GM12878 (cell line): ENCODE results near the gene CTSW. TPM values are rescaled to one million over a fixed set of nuclear protein-coding genes. Genes with fewer than 3 reads are reported as not detected.

Source experiments
- ASH2L ChIP-seq: fragments of 300-600, 200-600 bp; sonication (generic); IDR thresholded peaks from 2 replicates; pipeline ENCODE4 v1.6.1; 2017; ENCODE audit warnings: low read depth, mild to moderate bottlenecking, borderline replicate concordance
- BCL11A ChIP-seq: IDR thresholded peaks from 2 replicates; pipeline ENCODE4 v1.6.1; 2011; ENCODE audit warnings: low read depth, low read length
- BRCA1 ChIP-seq: IDR thresholded peaks from 2 replicates; pipeline ENCODE4 v1.6.1; 2011; ENCODE audit warnings: low read depth, low read length, improper control_type of control experiment
- CHD1 ChIP-seq: IDR thresholded peaks from 2 replicates; pipeline ENCODE4 v1.6.1; 2012; ENCODE audit warnings: low read depth, low read length, improper control_type of control experiment
- IRF3 ChIP-seq: fragments of 450-650 bp; IDR thresholded peaks from 2 replicates; pipeline ENCODE4 v1.6.1; 2014; ENCODE audit warnings: mild to moderate bottlenecking
- MAX ChIP-seq: IDR thresholded peaks from 2 replicates; pipeline ENCODE4 v1.6.1; 2012; ENCODE audit warnings: low read depth, low read length, improper control_type of control experiment
- NBN ChIP-seq: fragments of 450-650 bp; IDR thresholded peaks from 2 replicates; pipeline ENCODE4 v1.6.1; 2016
- NFYB ChIP-seq: IDR thresholded peaks from 2 replicates; pipeline ENCODE4 v1.6.1; 2011; ENCODE audit warnings: low read depth, mild to moderate bottlenecking, low read length, improper control_type of control experiment, moderate library complexity; ENCODE audit not compliant: insufficient read depth
- NKRF ChIP-seq: fragments of 450-650 bp; conservative IDR thresholded peaks from 2 replicates; pipeline ENCODE4 v1.6.1; 2017; ENCODE audit warnings: mild to moderate bottlenecking, moderate library complexity
- NR2F1 ChIP-seq: fragments of 450-650 bp; conservative IDR thresholded peaks from 2 replicates; pipeline ENCODE4 v1.6.1; 2017; ENCODE audit warnings: mild to moderate bottlenecking
- RCOR1 ChIP-seq: conservative IDR thresholded peaks from 2 replicates; pipeline ENCODE4 v1.6.1; 2012; ENCODE audit warnings: low read depth, low read length, improper control_type of control experiment
- SUPT20H ChIP-seq: IDR thresholded peaks from 2 replicates; pipeline ENCODE4 v1.6.1; 2011; ENCODE audit warnings: low read depth, mild to moderate bottlenecking, low read length, moderate library complexity, borderline replicate concordance; ENCODE audit not compliant: control insufficient read depth
- ZNF207 ChIP-seq: fragments of 450-650 bp; IDR thresholded peaks from 2 replicates; pipeline ENCODE4 v1.6.1; 2014; ENCODE audit warnings: antibody characterized with exemption, mild to moderate bottlenecking, borderline replicate concordance
- ZNF687 ChIP-seq: fragments of 450-650 bp; IDR thresholded peaks from 2 replicates; pipeline ENCODE4 v1.6.1; 2017; ENCODE audit warnings: mild to moderate bottlenecking, moderate library complexity
- polyA plus RNA-seq, 11 experiments: library from polyadenylated mRNA; depleted of rRNA in 4 of 11; unstranded in 6 of 11; stranded (reverse) in 5 of 11; fragments of >200 nt; fragmentation: Nextera tagmentation in 4 of 11; fragmentation: Illumina TruSeq in 1 of 11; extraction: Ambion mirVana in 4 of 11; extraction: Trizol in 1 of 11; gene quantifications; 1 replicate in 1 of 11; 2 replicates in 10 of 11; pipeline versions ENCODE4 v1.2.1 to v1.2.3, GENCODE V29; 2011 to 2016; ENCODE audit warnings: inconsistent platforms in 2 of 11, missing spikeins in 2 of 11, low read depth in 1 of 11
- total RNA-seq, 4 experiments: library from RNA; depleted of rRNA in 3 of 4; stranded (reverse); fragments of >200 nt in 3 of 4; fragmentation: Illumina TruSeq in 1 of 4; extraction: Trizol in 1 of 4; gene quantifications; 2 replicates each; pipeline versions ENCODE4 v1.2.1 to v1.2.3, GENCODE V29; 2013 to 2021
- TF ChIP-seq, protein P1 (sequence below): fragments of 450-650 bp; IDR thresholded peaks from 2 replicates; pipeline ENCODE4 v1.6.1; 2016; ENCODE audit warnings: mild to moderate bottlenecking, moderate library complexity, borderline replicate concordance
- TF ChIP-seq, protein P2 (sequence below): IDR thresholded peaks from 2 replicates; pipeline ENCODE4 v1.6.1; 2011; ENCODE audit warnings: mild to moderate bottlenecking, low read depth, low read length, moderate library complexity; ENCODE audit not compliant: insufficient replicate concordance

Gene CTSW
- total and polyA plus RNA-seq, 10 of the 15 experiments (the other 5 are each of a cell fraction or from before 2014, with no cell fraction given) = 0.53 to 12.0 (median 1.7) TPM

- TF ChIP-seq, protein P1, sequence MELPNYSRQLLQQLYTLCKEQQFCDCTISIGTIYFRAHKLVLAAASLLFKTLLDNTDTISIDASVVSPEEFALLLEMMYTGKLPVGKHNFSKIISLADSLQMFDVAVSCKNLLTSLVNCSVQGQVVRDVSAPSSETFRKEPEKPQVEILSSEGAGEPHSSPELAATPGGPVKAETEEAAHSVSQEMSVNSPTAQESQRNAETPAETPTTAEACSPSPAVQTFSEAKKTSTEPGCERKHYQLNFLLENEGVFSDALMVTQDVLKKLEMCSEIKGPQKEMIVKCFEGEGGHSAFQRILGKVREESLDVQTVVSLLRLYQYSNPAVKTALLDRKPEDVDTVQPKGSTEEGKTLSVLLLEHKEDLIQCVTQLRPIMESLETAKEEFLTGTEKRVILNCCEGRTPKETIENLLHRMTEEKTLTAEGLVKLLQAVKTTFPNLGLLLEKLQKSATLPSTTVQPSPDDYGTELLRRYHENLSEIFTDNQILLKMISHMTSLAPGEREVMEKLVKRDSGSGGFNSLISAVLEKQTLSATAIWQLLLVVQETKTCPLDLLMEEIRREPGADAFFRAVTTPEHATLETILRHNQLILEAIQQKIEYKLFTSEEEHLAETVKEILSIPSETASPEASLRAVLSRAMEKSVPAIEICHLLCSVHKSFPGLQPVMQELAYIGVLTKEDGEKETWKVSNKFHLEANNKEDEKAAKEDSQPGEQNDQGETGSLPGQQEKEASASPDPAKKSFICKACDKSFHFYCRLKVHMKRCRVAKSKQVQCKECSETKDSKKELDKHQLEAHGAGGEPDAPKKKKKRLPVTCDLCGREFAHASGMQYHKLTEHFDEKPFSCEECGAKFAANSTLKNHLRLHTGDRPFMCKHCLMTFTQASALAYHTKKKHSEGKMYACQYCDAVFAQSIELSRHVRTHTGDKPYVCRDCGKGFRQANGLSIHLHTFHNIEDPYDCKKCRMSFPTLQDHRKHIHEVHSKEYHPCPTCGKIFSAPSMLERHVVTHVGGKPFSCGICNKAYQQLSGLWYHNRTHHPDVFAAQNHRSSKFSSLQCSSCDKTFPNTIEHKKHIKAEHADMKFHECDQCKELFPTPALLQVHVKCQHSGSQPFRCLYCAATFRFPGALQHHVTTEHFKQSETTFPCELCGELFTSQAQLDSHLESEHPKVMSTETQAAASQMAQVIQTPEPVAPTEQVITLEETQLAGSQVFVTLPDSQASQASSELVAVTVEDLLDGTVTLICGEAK = no peak
- TF ChIP-seq IRF3 = no peak
- no peak for TF ChIP-seq ASH2L
- peak; percentile 81 for TF ChIP-seq NR2F1
- 0 out of 2 replicates have a peak, but pooled peaks have one; percentile 5 for TF ChIP-seq NBN
- TF ChIP-seq, protein P2, sequence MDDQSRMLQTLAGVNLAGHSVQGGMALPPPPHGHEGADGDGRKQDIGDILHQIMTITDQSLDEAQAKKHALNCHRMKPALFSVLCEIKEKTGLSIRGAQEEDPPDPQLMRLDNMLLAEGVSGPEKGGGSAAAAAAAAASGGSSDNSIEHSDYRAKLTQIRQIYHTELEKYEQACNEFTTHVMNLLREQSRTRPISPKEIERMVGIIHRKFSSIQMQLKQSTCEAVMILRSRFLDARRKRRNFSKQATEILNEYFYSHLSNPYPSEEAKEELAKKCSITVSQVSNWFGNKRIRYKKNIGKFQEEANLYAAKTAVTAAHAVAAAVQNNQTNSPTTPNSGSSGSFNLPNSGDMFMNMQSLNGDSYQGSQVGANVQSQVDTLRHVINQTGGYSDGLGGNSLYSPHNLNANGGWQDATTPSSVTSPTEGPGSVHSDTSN = no peak
- TF ChIP-seq RCOR1 = no peak
- no peak for TF ChIP-seq ZNF207
- no peak for TF ChIP-seq BCL11A
- no peak for TF ChIP-seq NFYB
- TF ChIP-seq NKRF = 0 out of 2 replicates have a peak, but pooled peaks have one; percentile 3
- peak; percentile 73 for TF ChIP-seq MAX
- no peak for TF ChIP-seq BRCA1
- no peak for TF ChIP-seq SUPT20H
- peak; percentile 77 for TF ChIP-seq ZNF687
- TF ChIP-seq CHD1 = 0 out of 2 replicates have a peak, but pooled peaks have one; percentile 62
Observed at GRCh38 chr11:65899356-65900124, 19.9 kb downstream of the CTSW start (continued).
